BJ (cell line): ENCODE measurements around the gene DCLK2. TPM values are rescaled to one million over a fixed set of nuclear protein-coding genes. Genes with fewer than 3 reads are reported as not detected.
A peak's percentile ranks its signal among the peaks of the same experiment; 100 is the strongest.

ENCODE experiments used
- CTCF ChIA-PET: fragments of 350-600 bp; formaldehyde crosslinking; extraction: SDS; loops from one replicate; lab custom pipeline; 2021; ENCODE audit warnings: antibody characterized with exemption, inconsistent platforms; lab: Yijun Ruan, JAX
- POLR2A ChIA-PET: fragments of 300-600 bp; sonication (Branson Sonifier 250); formaldehyde crosslinking; extraction: SDS; loops from one replicate; lab custom pipeline; 2021; ENCODE audit warnings: antibody characterized with exemption; lab: Charles Lee
- DNase-seq: peaks from one replicate; pipeline ENCODE4 v3.0.0-alpha.2; 2011; ENCODE audit warnings: low read depth
- H3K27me3 ChIP-seq: 2 replicates; pipeline ENCODE4 v1.6.0; 2011; ENCODE audit warnings: low read length; ENCODE audit not compliant: control insufficient read depth, insufficient read depth
- H3K36me3 ChIP-seq: 2 replicates; pipeline ENCODE4 v1.5.1; 2011; ENCODE audit warnings: low read length; ENCODE audit not compliant: control insufficient read depth, insufficient read depth
- H3K4me3 ChIP-seq: 2 replicates; pipeline ENCODE4 v1.5.1; 2011; ENCODE audit warnings: low read depth, mild to moderate bottlenecking, control low read depth, low read length
- polyA plus RNA-seq: library from polyadenylated mRNA; depleted of rRNA; stranded (reverse); fragments of >200 nt; gene quantifications from 2 replicates; pipeline ENCODE4 v1.2.3, GENCODE V29; 2011
- TF ChIP-seq, protein P1 (sequence below): IDR thresholded peaks from 2 replicates; pipeline ENCODE4 v1.5.1; 2011; ENCODE audit warnings: low read depth, mild to moderate bottlenecking, control low read depth, inconsistent platforms, low read length, moderate library complexity; ENCODE audit not compliant: insufficient read depth

DCLK2 gene
- polyA plus RNA-seq, 1 experiment, result 38.8 TPM

DNA sequence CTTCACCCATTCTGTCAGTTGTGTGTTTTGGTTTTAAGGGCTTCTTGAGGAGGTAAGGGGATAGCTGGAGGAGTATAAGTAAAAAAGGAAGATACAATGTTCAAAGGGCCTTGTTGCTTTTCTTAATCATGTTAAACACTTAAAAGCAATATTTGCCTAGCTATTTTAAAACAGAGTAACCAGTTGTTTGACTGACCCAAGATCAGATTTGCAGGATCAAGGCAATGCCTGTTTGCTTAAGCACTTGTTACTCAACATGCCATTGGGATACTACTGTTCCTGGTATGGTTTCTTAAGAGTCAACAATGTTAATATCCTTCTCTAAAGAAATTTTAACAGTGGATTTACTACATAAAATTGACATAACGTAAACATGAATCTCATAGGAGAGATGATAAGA lies 2.6 kb downstream of the DCLK2 start:
- POLR2A ChIA-PET, result interaction anchor here (0.6 to 0.8 kb wide), 2 partner anchors 10 to 144 kb away, joined by 3 read pairs; no protein-coding TSS in a partner anchor
- DNase-seq, result no peak
- Histone ChIP-seq H3K36me3 (no peaks in the 10 kb centered on the region; the same call in 1 of the 2 replicates), H3K27me3 (no peaks in the 10 kb centered on the region), H3K4me3 (peak overlapping the region; percentile 97)
- TF ChIP-seq, protein P1, sequence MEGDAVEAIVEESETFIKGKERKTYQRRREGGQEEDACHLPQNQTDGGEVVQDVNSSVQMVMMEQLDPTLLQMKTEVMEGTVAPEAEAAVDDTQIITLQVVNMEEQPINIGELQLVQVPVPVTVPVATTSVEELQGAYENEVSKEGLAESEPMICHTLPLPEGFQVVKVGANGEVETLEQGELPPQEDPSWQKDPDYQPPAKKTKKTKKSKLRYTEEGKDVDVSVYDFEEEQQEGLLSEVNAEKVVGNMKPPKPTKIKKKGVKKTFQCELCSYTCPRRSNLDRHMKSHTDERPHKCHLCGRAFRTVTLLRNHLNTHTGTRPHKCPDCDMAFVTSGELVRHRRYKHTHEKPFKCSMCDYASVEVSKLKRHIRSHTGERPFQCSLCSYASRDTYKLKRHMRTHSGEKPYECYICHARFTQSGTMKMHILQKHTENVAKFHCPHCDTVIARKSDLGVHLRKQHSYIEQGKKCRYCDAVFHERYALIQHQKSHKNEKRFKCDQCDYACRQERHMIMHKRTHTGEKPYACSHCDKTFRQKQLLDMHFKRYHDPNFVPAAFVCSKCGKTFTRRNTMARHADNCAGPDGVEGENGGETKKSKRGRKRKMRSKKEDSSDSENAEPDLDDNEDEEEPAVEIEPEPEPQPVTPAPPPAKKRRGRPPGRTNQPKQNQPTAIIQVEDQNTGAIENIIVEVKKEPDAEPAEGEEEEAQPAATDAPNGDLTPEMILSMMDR, result no peak
- CTCF ChIA-PET, result interaction anchor here (0.6 to 2.6 kb wide), 3 partner anchors 19 to 163 kb away, joined by 4 to 18 read pairs (median 5); no protein-coding TSS in a partner anchor

DNA sequence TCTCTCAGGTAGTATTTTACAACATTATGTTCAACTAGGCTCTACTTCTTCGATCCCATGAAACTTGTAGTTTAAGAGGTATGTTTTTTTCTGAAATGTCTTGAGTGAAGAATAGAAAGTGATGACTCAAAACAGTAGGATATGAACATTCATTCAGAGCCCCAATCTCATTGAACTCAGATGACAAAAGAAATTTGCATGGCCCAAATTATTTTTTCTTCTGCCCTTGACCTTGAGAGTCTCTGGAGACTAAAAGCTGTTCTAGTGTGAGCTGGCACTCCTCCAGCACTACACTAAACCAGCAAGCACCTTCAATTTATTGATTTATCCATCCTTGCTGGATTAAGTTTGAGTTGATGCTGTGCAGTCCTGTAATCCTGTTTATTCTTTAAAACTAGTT lies 4.0 kb downstream of the DCLK2 start:
- TF ChIP-seq, protein P1, result no peak
- CTCF ChIA-PET, result interaction anchor here (0.9 to 1.1 kb wide), 3 partner anchors 8 to 170 kb away, joined by 3 to 4 read pairs (median 3); no protein-coding TSS in a partner anchor
- POLR2A ChIA-PET, result interaction anchor here (0.7 kb wide), 1 partner anchor 75 kb away, joined by 9 read pairs; no protein-coding TSS in a partner anchor

DNA sequence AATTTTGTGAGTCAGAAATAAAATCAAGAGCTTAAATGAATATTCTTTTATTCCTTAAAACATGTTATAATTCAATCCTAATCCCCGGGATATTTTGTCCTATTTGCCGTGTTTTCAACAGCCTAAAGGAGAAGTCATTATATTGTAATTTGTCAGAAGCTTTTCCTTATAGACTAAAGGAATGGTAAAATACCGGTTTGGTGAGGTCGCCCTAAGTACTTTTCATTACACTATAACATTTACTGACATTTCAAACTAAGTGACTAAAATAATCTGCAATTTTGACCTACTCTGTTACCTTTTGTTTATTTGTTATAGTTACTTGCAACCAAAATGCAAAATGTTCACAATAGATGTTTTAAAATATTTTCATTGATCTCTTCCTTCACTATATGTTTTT lies 8.8 kb downstream of the DCLK2 start:
- Histone ChIP-seq H3K36me3 (peaks cover 2% of the 10 kb centered on the region; the same call in 1 of the 2 replicates), H3K4me3 (no peak overlapping the region), H3K27me3 (no peaks in the 10 kb centered on the region)
- ChIA-PET POLR2A (no interaction called here), CTCF (interaction anchor here (1.7 kb wide), 1 partner anchor 122 kb away, joined by 5 read pairs; no protein-coding TSS in a partner anchor)
- TF ChIP-seq, protein P1, result no peak
- DNase-seq, result no peak

More for the DNA sequence above, 4.0 kb downstream of the DCLK2 start:
- no peaks in the 10 kb centered on the region for H3K27me3 ChIP-seq
- no peaks in the 10 kb centered on the region; the same call in 1 of the 2 replicates for H3K36me3 ChIP-seq
- H3K4me3 ChIP-seq, result peak overlapping the region; percentile 23
- no peak for DNase-seq

DNA sequence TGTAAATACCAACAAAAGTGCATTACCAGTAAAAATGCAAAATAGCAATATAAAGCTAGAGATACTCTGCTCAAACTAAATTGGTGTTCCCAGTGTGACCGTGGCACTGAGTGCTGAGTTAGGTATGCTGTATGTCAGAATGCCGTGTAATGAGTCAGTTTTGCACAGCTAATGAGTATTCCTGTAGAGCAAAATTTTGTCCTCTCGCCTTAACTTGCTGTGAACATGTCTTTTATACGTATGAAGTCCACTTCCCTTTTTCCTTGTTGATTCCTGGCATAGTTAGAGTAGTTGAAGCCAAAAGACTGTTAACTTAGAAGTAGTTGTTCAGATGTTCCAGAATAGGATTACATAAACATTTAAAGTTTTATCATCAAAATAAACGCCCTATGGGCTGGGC lies 11.5 kb downstream of the DCLK2 start:
- Histone ChIP-seq H3K4me3 (no peak overlapping the region), H3K36me3 (peaks cover 2% of the 10 kb centered on the region; the same call in 1 of the 2 replicates), H3K27me3 (no peaks in the 10 kb centered on the region)
- ChIA-PET CTCF (interaction anchor here (1.1 to 1.2 kb wide), 2 partner anchors 8 to 9 kb away, joined by 3 read pairs; no protein-coding TSS in a partner anchor), POLR2A (no interaction called here)
- TF ChIP-seq, protein P1, result no peak
- no peak for DNase-seq

DNA sequence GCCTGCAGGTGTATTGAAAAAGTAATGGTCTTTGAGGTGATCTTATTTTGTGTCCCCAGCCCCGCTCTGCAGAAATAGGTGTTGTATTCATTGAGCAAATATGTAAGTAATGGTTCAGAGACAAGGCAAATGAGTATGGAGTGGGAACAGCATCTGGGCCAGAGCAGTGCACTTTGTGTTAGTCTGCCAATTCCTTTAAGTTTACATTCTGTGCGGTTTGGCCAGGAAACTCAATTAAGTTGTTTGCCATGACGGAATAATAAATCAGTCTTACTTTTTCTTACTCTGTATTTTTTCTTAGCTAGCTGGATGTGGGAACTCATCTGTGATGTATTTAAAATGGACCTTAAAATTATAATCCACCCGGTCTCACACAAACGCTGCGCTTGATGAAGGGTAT lies 12.6 kb downstream of the DCLK2 start:
- Histone ChIP-seq H3K4me3 (no peak overlapping the region), H3K27me3 (no peaks in the 10 kb centered on the region), H3K36me3 (peaks cover 2% of the 10 kb centered on the region; the same call in 1 of the 2 replicates)
- ChIA-PET CTCF (interaction anchor here (1.2 kb wide), 1 partner anchor 9 kb away, joined by 3 read pairs; no protein-coding TSS in a partner anchor), POLR2A (no interaction called here)
- TF ChIP-seq, protein P1, result no peak
- no peak for DNase-seq
